NCI-H2227 treated with DMSO at 0.1 percent for 48 hours (cell line): ENCODE measurements around the gene SFT2D3.

Experiments used
- DNase-seq: peaks from one replicate; lab custom pipeline; 2025; lab: John Stamatoyannopoulos, UW

SFT2D3 gene

GRCh38 chr2:127664065-127664894 is 37.0 kb upstream of the SFT2D3 start:
- DNase-seq, result no peak

- no peak for DNase-seq
Observed at GRCh38 chr2:127664895-127665225, 36.4 kb upstream of the SFT2D3 start.

GRCh38 chr2:127665267-127665893 is 35.9 kb upstream of the SFT2D3 start:
- no peak for DNase-seq

- DNase-seq, result no peak
Observed at GRCh38 chr2:127669056-127669455, 32.2 kb upstream of the SFT2D3 start.

- no peak for DNase-seq
Observed at GRCh38 chr2:127670055-127670956, 31.0 kb upstream of the SFT2D3 start.

GRCh38 chr2:127670957-127671290 is 30.4 kb upstream of the SFT2D3 start:
- DNase-seq, result no peak

GRCh38 chr2:127671557-127672302 is 29.6 kb upstream of the SFT2D3 start:
- no peak for DNase-seq

GRCh38 chr2:127672341-127673224 is 28.7 kb upstream of the SFT2D3 start:
- no peak for DNase-seq

GRCh38 chr2:127673291-127674069 is 27.8 kb upstream of the SFT2D3 start:
- DNase-seq, result no peak

GRCh38 chr2:127674241-127675209 is 26.8 kb upstream of the SFT2D3 start:
- no peak for DNase-seq

- peak; percentile 34 for DNase-seq
Observed at GRCh38 chr2:127675331-127676261, 25.7 kb upstream of the SFT2D3 start, which contains the start of gene LIMS2. Gene LIMS2, minus strand, starts transcription at chr2:127675530. Its CDS starts 506 bp downstream, at chr2:127675024.

GRCh38 chr2:127676906-127677305 is 24.4 kb upstream of the SFT2D3 start:
- no peak for DNase-seq

- DNase-seq, result no peak
Observed at GRCh38 chr2:127678531-127678930, 22.8 kb upstream of the SFT2D3 start.

- DNase-seq, result no peak
Observed at GRCh38 chr2:127678991-127679390, 22.3 kb upstream of the SFT2D3 start.

GRCh38 chr2:127679680-127680361 is 21.5 kb upstream of the SFT2D3 start:
- DNase-seq, result no peak

GRCh38 chr2:127680706-127681287 is 20.5 kb upstream of the SFT2D3 start:
- no peak for DNase-seq

- no peak for DNase-seq
Observed at GRCh38 chr2:127681288-127681804, 20.0 kb upstream of the SFT2D3 start.
